Activated T-cell treated with anti-CD3 and anti-CD28 coated beads, Interleukin-2, amount 50 U/mL, for 4 hours (primary cell): ENCODE measurements around the gene FOXL1. TPM values are rescaled to one million over a fixed set of nuclear protein-coding genes. Genes with fewer than 3 reads are reported as not detected.

Experiments used
- ATAC-seq, 2 donors: fragments of 200-7000 bp; cut with Tn5 transposase; one replicate each; pipeline ENCODE4 v1.10.0; 2021
- DNase-seq: peaks from one replicate; pipeline ENCODE4 v3.0.0-alpha.2; 2020
- H3K27me3 Mint-ChIP-seq: one replicate; pipeline ENCODE4 v1.8.0; 2021; ENCODE audit warnings: low read depth, mixed read lengths
- H3K36me3 Mint-ChIP-seq: one replicate; pipeline ENCODE4 v1.8.0; 2022; ENCODE audit warnings: mixed read lengths; ENCODE audit not compliant: insufficient read depth
- H3K4me1 Mint-ChIP-seq: one replicate; pipeline ENCODE4 v1.8.0; 2021; ENCODE audit warnings: low read depth, mixed read lengths
- H3K4me3 Mint-ChIP-seq: one replicate; pipeline ENCODE4 v1.8.0; 2021; ENCODE audit warnings: mild to moderate bottlenecking, moderate library complexity, mixed read lengths
- H3K9me3 Mint-ChIP-seq: one replicate; pipeline ENCODE4 v1.8.0; 2021; ENCODE audit warnings: mixed read lengths
- total RNA-seq, 3 donors: library from RNA; stranded (reverse); gene quantifications; one replicate each; pipeline ENCODE4 v1.2.1, GENCODE V29; 2021

FOXL1 gene
- total RNA-seq, 3 donors from 2014 or later: not detected

DNA sequence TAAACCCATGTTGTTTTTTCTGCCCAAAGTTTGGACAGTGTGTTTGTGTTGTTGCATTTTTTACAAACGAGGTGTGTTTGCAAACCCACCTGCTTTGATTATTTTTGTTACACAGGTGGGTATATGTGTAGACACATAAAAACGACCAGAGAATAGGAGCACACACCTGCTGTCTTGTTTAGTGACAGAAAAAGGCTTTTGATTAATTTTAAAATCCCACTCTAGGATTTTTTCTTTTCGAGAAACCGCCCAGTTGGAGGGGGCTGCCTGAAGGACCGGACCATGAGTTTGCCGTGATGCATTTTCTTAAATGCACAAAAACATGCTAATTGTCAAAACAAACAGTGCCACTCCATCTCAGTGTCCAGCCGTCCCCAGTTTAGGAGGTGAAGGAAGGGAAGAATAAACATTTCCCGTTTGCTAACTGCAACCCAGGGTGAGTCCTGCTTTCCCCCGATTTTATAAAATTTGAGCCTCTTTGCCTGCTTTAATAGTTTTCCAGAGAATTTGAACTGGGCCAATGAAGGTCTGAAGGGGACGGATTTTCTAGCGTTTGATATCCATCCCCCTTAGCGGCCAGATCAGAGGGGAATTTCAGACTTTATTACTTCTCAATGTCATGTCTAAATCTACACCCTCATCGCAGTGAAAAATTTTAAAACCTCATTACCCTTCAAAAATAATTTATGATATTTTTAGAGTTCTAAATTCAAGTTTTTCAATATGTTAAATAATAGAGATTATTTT is 8.5 kb upstream of the FOXL1 start:
- Mint-ChIP-seq H3K9me3 (no peaks in the 10 kb centered on the region), H3K36me3 (no peaks in the 10 kb centered on the region), H3K4me3 (no peak overlapping the region), H3K4me1 (peaks cover 3% of the 10 kb centered on the region), H3K27me3 (peaks cover 74% of the 10 kb centered on the region)
- DNase-seq: no peak
- ATAC-seq: no peak

DNA sequence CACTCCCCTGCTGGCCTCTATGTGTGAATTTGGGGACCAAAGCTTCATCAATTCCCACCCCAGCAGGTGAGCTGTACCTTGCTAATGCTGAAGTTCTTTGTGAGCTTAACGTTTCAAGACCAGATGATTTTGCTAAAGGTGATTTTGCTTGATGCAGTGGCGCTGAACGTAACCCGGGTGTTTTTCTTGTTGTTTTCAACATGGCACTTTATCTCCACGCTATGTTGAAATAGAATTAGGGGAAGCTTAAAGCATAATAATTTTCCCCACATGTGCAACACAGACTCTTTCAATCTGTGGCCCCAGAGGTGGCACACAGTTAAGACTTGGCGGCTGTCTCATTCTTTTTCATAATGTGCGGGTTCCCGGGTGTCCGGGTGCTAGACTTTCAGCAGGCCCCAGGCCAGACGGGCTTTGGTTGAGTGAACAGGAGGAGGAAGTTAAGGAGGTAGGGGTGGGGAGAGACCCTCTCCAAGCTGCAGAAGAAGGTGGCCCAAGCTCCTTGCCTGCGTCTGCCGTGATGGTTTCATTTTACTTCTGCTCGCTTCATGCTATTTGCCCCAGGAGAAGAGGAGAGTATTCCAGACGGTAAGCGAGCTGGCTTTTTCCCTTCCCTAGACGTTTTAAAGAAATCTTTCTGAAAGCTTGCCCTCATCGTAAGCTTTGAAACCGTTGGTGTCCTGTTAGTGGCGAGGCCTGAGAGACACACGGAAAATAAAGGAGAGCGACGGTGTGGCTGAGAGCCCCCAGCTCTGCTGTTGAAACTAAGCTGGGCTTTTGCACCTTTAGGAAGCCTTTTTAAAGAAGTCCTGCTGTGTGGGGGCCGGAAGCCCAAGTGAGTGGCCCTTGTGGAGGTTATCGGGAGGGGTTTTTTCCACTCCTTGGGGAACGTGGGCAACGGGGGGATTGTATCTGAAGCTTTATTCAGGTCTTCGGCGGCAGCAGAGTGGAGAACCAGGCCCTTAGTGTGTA is 7.5 kb upstream of the FOXL1 start:
- peaks cover 2% of the 10 kb centered on the region for H3K4me1 Mint-ChIP-seq
- DNase-seq: no peak
- no peak overlapping the region for H3K4me3 Mint-ChIP-seq
- peaks cover 74% of the 10 kb centered on the region for H3K27me3 Mint-ChIP-seq
- H3K36me3 Mint-ChIP-seq: no peaks in the 10 kb centered on the region
- H3K9me3 Mint-ChIP-seq: no peaks in the 10 kb centered on the region
- no peak for ATAC-seq

DNA sequence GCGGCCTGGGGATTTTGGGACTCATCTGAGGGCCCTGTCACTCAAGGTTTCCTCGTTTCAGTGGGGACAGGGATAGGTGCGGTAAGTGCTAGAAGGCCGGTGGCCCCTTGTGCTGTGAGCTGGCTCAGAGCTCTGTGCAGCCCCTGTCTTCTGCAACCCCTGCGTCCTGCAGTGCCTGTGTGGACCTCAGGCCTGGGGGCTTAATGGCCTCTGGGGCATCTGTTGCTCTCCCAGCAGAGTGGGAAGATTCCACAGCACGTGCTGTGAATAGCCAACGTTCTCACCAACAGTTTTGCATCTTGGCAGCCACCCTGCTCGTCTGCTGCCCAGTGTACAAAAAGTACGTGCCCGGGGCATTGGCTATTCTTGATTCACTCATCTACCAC is 6.8 kb upstream of the FOXL1 start:
- H3K4me3 Mint-ChIP-seq: no peak overlapping the region
- no peaks in the 10 kb centered on the region for H3K36me3 Mint-ChIP-seq
- no peaks in the 10 kb centered on the region for H3K9me3 Mint-ChIP-seq
- H3K4me1 Mint-ChIP-seq: peaks cover 5% of the 10 kb centered on the region
- ATAC-seq: no peak
- no peak for DNase-seq
- H3K27me3 Mint-ChIP-seq: peaks cover 77% of the 10 kb centered on the region

DNA sequence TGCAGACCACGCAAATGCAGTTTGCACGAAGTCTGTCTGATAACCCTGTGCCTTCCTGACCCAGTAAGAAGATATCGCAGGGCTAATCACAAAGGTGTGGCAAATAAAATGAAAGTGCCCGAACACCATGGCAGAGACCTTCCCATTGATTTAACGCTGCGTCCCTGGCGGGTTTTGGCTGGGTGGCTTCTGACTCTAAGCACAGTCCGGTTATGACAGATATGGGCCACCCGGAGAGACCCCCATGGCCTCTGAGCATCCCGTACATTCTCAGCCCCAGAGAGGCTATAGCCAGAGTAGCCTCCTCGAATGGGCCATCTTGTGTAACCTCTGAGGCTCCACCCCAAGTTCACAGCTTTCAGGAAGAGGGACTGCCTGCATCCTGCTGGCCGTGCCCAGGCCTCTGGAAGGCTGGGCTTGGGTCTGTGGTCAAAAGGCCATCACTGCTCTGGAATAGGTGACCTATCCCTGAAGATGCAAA is 6.3 kb upstream of the FOXL1 start:
- DNase-seq (no peak), ATAC-seq (no peak)
- Mint-ChIP-seq H3K36me3 (no peaks in the 10 kb centered on the region), H3K4me3 (no peak overlapping the region), H3K27me3 (peaks cover 82% of the 10 kb centered on the region), H3K4me1 (peaks cover 8% of the 10 kb centered on the region), H3K9me3 (no peaks in the 10 kb centered on the region)

DNA sequence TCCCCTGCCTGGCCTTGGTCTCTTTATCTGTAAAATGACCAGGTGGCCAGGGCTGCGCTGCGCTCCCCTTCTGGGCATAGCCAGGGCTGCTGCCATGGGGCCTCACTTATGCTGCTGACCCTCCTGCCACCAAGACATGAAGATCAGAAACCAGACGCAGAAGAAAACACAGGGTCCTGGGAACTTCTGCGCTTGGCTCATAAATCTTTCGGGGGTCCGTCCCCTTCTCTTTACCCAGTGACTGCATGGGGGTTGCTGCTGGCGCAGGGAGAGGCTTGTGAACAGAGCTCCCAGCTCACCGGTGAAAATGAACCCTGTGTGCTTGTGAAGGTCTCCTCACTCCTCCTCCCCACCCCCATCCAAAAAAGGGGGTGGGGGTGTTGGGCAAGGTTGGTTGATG is 5.7 kb upstream of the FOXL1 start:
- H3K4me3 Mint-ChIP-seq: no peak overlapping the region
- peaks cover 82% of the 10 kb centered on the region for H3K27me3 Mint-ChIP-seq
- H3K4me1 Mint-ChIP-seq: peaks cover 9% of the 10 kb centered on the region
- no peaks in the 10 kb centered on the region for H3K36me3 Mint-ChIP-seq
- no peaks in the 10 kb centered on the region for H3K9me3 Mint-ChIP-seq
- DNase-seq (no peak), ATAC-seq (no peak)

DNA sequence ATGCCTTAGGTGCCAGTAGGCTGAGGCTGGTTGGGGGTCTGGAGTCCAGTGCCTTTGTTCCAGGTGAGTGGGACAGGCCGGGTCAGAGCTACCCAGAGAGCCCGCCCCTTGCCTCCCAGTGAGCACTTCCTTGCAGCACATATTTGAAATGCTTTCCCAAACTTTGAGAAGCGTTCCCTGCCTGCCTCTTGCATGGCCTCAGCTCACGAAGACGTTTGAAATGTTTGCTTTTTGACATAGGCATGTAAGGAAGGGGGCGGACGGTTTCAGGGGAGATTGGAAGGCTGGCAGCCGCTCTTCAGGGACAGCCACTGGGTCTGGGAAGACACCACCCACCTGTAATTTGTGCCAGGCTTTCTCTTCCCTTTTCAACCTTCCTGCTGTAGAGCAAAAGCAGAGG is 5.1 kb upstream of the FOXL1 start:
- Mint-ChIP-seq H3K4me3 (no peak overlapping the region), H3K36me3 (no peaks in the 10 kb centered on the region), H3K9me3 (no peaks in the 10 kb centered on the region), H3K4me1 (peaks cover 11% of the 10 kb centered on the region), H3K27me3 (peaks cover 88% of the 10 kb centered on the region)
- DNase-seq (no peak), ATAC-seq (no peak)

DNA sequence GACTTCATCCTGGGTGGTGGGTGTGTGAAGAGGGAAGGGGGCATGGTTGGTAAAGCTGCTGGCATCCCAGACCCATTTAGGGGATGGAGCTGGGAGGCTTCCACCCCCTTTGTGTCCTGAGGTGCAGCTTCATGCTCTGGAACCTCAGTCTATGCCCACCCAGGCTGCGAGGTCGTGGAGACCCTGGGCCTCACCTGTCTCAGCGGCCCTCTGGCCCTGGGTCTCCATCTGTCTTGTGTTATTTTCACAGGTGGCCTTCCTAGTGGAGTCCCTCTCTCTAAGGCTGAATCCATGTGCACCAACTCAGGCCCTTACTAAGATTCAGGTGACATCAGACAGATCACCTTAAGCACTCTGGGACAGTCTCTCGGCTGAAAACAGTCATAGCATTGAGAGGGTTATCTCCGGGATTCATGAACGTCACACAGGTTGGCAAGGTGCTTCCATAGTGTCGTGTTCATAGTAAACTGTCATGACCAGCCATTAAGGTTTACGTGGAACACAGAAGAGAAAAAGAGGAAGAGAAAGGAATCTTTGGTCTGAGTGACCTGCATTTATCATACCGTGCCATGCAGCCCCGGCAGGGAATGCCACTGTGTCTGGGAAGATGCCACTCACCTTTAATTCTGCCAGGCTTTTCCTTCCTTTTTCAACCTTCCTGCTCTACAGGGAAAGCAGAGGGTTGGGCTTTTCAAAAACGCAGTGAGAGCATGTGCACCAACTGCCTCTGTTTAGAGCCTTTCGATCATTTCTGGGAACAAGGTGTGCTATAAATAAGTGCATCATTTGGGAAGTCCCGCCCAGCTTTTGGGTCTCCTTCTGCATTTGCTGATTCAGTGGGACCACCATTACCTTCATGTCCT is 4.5 kb upstream of the FOXL1 start:
- DNase-seq: no peak
- Mint-ChIP-seq H3K4me3 (no peak overlapping the region), H3K4me1 (peaks cover 13% of the 10 kb centered on the region)

DNA sequence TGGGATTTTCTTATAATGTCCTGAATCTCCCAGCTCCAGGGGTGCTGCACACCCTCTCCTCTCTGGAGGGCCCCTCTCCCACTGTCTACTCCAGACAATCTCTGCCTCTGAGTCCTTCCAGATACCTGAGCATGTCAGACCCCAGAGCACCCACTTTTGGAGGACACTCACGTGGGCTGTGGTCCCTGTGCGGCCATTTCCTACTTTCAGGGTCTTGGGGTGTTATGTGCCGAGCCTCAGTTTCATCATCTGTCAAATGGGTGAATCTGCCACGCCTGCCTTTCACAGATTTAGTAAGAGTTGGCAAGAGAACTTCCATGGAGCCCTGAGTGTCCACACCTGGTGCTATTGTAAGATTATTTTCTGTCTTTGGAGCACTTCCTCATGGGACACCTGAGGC is 3.7 kb upstream of the FOXL1 start:
- Mint-ChIP-seq H3K4me1 (peaks cover 13% of the 10 kb centered on the region), H3K27me3 (peaks cover 85% of the 10 kb centered on the region), H3K4me3 (no peak overlapping the region), H3K9me3 (no peaks in the 10 kb centered on the region), H3K36me3 (no peaks in the 10 kb centered on the region)
- DNase-seq (no peak), ATAC-seq (no peak)

More for the DNA sequence above, 4.5 kb upstream of the FOXL1 start:
- Mint-ChIP-seq H3K9me3 (no peaks in the 10 kb centered on the region), H3K36me3 (no peaks in the 10 kb centered on the region), H3K27me3 (peaks cover 89% of the 10 kb centered on the region)
- no peak for ATAC-seq

DNA sequence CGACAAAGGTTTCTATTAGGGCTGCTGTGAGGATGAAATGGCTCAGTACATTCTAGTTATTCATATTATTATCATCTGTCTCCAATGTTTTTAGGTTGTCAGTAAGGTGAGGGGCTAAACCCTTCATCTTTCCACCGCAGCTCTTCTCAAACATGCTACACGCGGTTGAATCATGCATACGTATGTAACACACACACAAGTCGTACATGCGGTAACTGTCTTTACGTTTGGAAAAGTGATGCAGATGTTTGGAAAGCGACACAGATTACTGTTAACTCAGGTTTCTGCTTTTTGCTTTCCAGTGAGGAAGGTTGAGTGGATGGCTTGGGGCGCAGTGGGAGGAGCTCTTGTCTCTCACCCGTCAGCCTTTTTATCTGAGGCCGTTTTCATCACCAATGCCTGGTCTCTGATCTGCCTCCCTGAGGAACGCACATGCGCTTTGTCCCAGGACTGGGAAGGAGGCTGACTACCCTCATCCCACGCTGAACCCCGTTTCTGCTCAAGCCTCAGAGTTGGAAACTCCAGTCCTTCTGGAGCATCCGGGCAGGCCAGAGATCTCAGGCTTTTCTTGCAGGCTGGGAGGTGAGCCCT is 3.2 kb upstream of the FOXL1 start:
- Mint-ChIP-seq H3K4me1 (peaks cover 13% of the 10 kb centered on the region), H3K27me3 (peaks cover 86% of the 10 kb centered on the region), H3K9me3 (no peaks in the 10 kb centered on the region), H3K4me3 (no peak overlapping the region), H3K36me3 (no peaks in the 10 kb centered on the region)
- DNase-seq (no peak), ATAC-seq (no peak)

DNA sequence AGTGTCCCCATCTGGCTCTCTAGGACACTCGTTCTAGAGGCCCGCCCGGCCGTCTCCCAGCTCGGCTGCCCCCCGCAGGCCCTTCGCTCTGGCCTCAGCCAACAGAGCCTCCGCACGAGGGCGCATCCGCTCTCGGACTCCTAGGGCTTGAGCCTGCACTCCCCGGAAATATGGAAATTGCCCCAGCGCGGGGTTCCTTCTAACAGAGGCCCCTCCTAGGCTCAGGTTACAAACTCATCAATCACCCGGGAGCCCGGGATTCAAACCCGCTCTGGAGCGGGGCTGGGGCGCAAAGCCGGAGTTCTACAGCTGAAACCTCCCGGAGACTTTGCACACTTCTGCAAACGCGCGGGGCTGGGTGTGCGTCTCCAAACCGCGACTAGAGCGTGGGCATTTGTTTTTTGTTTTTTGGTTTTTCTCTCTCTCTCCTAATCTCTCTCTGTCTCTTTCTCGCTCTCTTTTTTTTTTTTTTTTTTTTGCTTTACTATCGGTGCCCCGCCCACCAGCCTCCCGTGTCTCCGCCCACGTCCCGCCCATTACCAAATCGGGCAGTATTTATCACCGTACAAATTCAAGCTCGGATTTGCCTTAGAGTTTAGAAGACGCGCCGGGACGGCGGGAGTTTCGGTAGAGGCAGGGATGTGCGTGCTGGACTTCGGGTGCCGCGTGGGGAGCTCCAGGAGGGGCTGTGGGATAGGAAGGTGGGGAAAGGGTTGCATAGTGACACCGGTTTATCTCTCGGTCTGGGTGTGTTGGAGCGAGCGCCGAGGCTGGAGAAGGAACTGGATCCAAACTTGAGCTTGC is 2.4 kb upstream of the FOXL1 start:
- Mint-ChIP-seq H3K4me3 (peak overlapping the region; percentile 62), H3K27me3 (peaks cover 85% of the 10 kb centered on the region), H3K9me3 (no peaks in the 10 kb centered on the region), H3K36me3 (no peaks in the 10 kb centered on the region), H3K4me1 (peaks cover 13% of the 10 kb centered on the region)
- ATAC-seq (peak; percentile 49 to 54), DNase-seq (no peak)

DNA sequence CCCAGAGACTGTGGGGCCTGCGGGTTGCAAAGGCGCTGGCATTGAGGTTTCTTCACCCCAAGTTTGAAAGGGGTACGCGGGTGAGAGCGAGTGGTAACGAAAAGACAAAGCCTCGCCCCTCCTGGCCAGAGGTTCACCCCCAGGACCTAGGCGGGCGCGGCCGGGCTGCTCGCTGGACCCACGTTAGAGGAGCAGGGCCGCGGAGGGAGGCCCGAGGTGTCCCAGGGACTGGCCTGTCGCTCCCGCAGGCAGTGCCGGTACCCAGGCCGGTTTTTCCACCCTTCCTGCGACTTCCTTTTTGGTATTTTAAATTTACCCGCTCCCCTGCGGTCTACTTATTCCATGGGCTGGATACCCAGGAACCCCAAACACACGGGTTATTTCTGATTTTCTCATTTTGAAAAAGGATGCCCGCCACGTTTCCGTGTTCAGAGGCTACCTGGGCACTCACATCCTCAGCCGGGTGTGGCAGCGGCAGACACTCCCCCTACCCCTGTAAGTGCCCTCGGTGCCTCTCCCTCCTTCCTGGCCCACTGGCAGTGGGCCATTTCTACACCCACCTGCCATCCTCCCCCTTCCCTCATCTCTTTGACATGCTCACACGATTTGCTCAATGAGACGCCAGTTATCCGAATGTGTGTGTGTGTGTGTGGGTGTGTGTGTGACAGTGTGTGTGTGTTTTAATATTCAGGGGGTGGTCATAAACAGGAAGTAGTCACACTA is 1.6 kb upstream of the FOXL1 start:
- peak overlapping the region; percentile 62 for H3K4me3 Mint-ChIP-seq
- peaks cover 88% of the 10 kb centered on the region for H3K27me3 Mint-ChIP-seq
- H3K36me3 Mint-ChIP-seq: no peaks in the 10 kb centered on the region
- DNase-seq (no peak), ATAC-seq (peak in 1 of 2 donors; percentile 8)
- H3K9me3 Mint-ChIP-seq: no peaks in the 10 kb centered on the region
- H3K4me1 Mint-ChIP-seq: peaks cover 13% of the 10 kb centered on the region

DNA sequence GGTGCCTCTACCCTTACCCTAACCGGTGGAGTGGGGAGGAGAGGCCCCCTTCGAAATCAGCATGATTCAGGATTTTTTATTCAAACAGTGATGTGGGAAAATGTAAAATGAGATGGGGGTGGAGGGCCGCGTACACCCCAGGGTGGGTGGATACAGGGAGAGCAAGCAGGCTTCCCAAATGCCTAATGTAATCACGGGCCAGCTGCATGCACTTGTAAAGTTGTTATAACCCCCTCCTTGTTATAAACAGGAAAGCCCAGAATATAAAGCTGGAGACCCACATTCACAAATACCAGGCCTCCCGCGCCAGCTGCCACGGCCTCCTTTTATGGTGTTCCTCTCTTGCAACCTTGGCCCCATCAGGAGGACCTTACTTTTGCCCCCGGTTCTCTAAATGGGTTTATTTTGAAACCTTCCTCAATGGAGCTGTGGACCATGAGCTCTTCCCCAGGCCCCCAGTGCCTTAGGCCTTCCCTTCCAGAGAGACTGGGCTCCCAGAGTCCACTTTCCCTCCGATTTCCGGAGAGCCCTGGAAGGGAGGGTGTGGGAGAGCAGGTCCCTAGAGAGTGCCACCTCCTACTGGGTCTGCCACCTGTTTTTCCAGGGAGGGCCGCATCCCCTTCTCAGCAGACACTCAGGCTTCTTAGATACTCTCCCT is 906 bp upstream of the FOXL1 start:
- Mint-ChIP-seq H3K27me3 (peaks cover 85% of the 10 kb centered on the region), H3K4me3 (no peak overlapping the region), H3K36me3 (no peaks in the 10 kb centered on the region), H3K4me1 (peaks cover 13% of the 10 kb centered on the region), H3K9me3 (no peaks in the 10 kb centered on the region)
- ATAC-seq: no peak
- no peak for DNase-seq
